ENCODE data around the gene SH3TC2.

- TF ChIP-seq CTCF (IDR thresholded peaks at IDR 0.05): no peak
- no peak for TF ChIP-seq EP300 (IDR thresholded peaks at IDR 0.05)
- TF ChIP-seq POLR2AphosphoS5 (IDR thresholded peaks at IDR 0.05): no peak
- TF ChIP-seq POLR2A (IDR thresholded peaks at IDR 0.05): no peak
Observed at GRCh38 chr5:149042865-149043264, 20.0 kb downstream of the SH3TC2 start.
